NCI-H2029 (cell line): ENCODE data around the gene UBE2S.
A peak's percentile ranks its signal among the peaks of the same experiment; 100 is the strongest.

ENCODE experiments used
- DNase-seq: peaks from one replicate; lab custom pipeline; 2025; lab: John Stamatoyannopoulos, UW

Gene UBE2S

DNA sequence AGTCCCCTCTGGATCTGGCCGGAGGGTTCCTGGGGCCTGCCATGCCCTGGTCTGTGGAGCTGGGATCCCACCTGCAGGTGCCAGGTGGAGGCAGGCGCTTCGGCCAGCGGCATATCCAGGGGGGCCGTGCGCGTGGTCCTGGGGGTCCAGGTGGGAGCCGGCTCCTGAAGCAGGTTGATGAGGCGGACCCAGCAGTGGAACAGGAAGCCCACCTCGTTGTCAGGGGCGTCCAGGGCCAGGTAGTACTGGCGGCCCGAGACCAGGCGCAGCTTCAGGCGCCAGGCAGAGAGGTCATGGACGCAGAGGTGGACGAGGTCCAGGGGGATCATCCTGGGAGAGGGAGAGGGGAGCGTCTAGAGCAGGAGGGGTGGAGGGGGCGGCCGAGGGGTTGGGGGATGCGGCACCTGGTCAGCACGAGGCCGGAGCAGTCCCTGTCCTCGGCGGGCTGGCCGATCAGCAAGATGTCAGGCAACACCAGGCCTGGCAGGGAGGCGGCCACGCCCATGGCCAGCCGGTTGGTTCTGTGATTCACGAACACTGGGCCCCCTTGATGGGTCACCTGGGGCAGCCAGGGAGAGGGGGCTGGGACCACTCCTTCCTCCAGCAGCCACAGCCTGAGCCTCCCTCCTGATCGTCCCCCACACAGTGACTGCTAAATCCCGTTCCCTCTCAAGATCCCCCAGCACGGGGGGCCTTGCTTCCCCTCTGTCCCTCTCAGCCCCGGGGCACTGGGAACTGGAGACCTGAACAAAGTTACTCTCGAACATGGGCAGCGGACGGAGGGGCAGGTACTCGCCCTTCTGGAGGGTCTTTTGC lies 45.2 kb downstream of the UBE2S start:
- no peak for DNase-seq

GRCh38 chr19:55360902-55361301 lies 46.7 kb downstream of the UBE2S start:
- no peak for DNase-seq

DNA sequence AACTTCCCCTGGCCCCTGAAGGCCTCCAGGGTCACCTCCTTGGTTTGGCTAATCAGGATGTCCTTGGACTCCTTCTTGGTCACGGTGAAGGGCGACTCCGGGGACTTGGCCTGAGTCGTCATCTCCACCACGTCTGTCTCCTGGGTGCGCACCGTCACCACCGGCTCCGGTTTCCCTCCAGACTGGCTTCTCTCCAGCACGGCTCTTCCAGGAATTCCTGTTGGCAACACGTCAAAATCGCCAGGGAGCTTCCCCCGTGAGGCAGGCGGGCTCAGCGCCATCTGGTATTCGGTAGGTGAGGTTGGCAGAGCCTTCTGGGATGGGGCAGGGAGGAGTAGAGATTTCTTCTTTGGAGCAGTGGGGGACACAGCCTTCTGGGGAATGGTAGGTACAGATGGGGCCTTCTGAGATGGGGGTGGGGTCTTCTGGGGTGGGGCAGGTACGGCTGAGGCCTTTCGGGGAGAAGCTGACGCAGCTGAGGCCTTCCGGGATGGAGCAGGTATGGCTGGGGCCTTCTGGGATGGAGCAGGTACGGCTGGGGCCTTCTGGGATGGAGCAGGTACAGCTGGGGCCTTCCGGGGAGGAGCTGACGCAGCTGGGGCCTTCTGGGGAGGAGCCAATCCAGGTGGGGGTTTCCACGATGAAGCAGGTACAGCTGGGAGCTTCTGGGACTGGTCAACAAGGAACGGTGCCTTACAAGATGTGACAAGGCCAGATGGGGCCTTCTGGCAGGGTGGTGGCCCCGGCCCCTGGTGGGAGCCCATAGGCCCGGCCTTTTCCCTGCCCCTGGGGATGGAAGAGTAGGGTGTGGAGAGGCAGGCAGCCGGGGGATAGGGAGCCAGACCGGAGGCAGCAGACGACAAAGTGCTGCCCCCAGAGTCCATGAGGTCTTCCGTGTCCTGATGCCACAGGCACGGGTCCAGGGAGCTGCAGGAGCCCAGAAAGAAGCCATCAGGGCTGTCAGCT lies 48.4 kb downstream of the UBE2S start:
- DNase-seq = peak; percentile 86

- no peak for DNase-seq
Measured at GRCh38 chr19:55358493-55358892, 49.1 kb downstream of the UBE2S start.

DNA sequence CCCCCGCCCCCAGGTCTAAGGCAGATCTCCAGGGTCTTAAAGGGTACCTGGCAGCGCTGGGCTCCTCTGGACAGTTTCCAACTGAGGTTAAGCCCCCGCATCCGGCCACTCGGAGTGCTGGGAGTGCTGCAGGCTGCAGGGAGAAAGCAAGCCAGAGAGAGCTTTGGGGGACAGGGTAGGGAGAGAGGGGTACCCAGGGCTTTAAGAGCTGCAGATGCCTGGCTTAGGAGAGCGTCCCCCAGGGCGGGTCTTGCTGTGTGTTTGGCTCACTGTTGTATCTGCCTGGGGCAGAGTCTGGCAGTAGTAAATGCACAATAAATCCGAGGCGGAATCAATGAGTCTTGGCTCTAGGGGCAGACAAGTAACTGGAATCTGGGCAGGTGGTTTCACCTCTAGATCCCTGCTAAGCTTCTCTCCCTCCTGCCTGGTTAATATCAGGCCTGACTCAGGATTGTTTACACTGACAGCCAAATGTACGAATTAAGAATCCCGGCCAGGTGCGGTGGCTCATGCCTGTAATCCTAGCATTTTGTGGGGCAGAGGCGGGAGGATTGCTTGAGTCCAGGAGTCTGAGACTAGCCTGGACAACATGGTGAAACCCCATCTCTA lies 52.3 kb downstream of the UBE2S start:
- no peak for DNase-seq

DNA sequence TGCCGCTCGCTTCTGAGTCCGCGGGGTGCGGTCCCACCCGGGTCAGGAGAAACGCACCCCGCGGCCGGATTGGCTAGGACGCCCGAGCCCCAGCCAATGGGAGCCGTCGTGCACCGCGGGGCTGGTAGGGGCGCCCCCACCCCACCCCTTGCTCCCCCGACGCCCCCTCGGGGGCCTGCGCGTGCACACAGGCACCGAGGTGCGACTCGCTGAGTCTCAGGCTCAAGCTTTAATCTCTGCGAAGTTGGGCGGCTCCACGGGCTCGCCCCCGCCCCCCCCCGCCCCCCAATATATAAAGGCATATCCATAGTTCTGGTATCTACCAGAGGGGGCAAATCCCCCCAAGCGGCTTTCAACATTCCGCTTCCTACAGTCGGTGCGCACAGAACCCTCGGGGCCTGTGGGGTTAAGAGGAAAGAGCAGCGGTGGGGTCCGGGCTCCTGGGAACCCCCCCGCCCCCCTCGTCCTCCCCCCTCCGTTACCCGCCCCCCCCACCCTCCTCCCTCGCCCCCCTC lies 52.8 kb downstream of the UBE2S start, which contains the start of gene COX6B2:
Gene COX6B2, minus strand, starts transcription at position 22 of the 515 bp plus-strand sequence. CDS start 198 bp downstream, outside the sequence.
- no peak for DNase-seq

GRCh38 chr19:55353803-55354697 lies 53.5 kb downstream of the UBE2S start:
- DNase-seq = peak; percentile 22

DNA sequence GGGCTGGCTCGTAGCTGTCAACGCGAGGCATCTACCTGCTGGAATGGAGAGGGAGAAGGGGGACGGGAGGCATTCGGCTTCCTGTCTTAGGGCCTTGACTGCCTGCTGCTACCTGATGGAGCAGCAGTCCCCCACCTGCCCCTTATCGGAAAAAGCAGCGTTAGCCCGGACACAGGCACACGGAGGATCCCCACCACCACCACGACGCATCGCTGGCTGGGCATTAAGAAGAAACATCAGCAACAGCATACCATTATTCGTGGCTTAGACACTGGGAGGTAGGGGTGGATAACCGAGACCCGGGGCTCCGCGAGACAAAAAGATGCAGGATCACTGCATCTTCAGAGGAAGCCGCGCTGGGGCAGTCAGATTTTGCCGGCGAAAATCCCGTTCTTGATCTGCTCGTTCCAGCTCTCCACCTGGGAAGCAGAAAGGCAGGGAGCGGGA lies 54.2 kb downstream of the UBE2S start:
- DNase-seq = no peak

DNA sequence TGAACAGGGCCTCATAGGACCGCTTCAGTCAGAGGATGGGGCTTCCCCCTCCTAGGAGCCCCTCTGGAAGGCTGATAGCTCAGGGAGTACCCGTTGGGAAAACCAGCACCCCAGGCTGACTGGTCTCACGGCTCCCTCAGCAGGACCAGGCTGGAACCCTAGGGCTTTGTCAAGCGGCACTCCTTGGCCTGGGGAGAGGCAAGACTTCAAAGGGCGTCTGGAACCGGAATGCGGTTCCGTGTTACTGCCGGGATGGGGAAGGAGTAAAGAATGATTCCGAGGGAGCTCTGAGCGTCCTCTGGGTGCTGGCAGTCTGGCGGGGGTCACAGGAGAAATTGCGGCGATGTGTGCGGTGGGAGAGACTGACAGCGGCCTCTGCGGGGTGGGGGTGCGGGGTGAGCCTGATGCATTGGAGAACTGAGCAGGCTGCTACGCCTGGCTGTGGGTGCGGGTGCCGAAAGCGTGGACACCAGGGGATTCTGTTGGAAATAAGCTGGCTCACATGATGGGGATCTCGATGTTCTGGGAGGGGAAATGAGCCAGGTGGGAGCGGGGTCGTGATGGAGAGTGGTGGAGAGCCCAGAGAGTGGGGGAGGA lies 54.9 kb downstream of the UBE2S start:
- DNase-seq = no peak

DNA sequence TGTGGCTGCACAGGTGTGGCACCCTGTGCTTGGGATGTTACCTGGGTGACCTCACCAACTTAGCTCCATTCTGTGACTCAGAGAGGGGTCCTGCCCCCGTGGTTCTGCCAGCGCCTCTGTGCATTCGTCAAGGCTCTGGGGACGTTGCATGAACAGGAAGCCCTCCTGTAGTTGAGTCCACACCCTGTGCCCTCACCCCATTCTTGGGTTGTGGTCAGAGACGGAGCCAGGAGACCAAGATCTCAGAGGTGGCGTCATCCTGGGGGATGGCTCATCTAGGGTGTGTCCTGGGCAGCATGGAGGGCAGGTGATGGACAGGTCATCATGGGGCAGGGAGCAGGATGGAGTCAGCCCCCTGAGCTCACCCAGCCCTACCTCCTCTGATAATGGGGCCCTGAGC lies 55.5 kb downstream of the UBE2S start:
- DNase-seq = no peak

DNA sequence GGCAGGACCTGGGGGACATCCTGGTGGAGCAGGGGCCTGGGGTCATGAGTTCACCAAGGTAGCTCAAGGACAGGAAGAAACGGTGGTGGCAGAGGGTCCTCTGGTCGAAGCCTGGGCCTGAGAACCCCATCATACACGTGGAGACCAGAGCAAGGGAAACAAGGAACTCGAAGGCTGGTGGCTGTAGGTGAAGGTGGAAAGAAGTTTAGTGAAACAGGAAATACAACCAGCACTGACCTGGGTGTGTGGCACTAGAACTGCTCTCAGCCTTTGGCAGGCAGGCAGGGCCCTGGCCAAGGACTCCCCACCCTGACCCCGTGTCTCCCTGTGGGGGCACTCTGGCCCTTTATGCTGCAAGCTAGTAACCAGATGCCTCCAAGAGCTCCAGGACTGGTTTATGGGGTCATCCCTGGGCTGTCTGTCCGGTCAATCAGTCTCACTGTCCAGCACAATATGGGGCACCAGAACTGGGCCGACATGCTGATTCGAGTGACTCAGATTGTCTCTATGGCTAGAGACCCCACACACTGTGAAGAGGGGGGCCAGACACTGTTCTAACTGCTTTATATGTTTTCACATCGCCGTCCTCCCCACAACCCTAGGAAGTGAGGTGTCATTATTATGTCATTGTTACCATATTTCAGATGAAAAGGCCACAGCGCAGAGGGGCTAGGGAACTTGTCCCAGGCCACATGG lies 56.8 kb downstream of the UBE2S start:
- no peak for DNase-seq
